AG09319 (cell line): Measurements from ENCODE around the gene ACSF3.

ENCODE experiments used
- DNase-seq: peaks from one replicate; pipeline ENCODE4 v3.0.0-alpha.2; 2010; ENCODE audit warnings: low read depth; ENCODE audit errors: extremely low read depth
- CTCF ChIP-seq: IDR thresholded peaks from 2 replicates; pipeline ENCODE4 v1.5.1; 2011; ENCODE audit warnings: low read depth, mild to moderate bottlenecking, inconsistent platforms, low read length, moderate library complexity

The ACSF3 gene

GRCh38 chr16:89104303-89104702, 10.7 kb downstream of the ACSF3 start:
- TF ChIP-seq CTCF, result no peak

GRCh38 chr16:89104930-89105571, 11.4 kb downstream of the ACSF3 start:
- DNase-seq, result no peak
- no peak for TF ChIP-seq CTCF

More at GRCh38 chr16:89104303-89104702, 10.7 kb downstream of the ACSF3 start:
- DNase-seq, result no peak

- DNase-seq, result no peak
These were observed 12.0 kb downstream of the ACSF3 start for GRCh38 chr16:89105599-89106151.

GRCh38 chr16:89106533-89107202, 13.0 kb downstream of the ACSF3 start:
- no peak for TF ChIP-seq CTCF
- no peak for DNase-seq

More at GRCh38 chr16:89105599-89106151, 12.0 kb downstream of the ACSF3 start:
- no peak for TF ChIP-seq CTCF

- no peak for DNase-seq
- no peak for TF ChIP-seq CTCF
These were observed 13.5 kb downstream of the ACSF3 start for GRCh38 chr16:89107203-89107582.

- DNase-seq, result no peak
- TF ChIP-seq CTCF, result no peak
These were observed 14.8 kb downstream of the ACSF3 start for GRCh38 chr16:89108416-89108815.

- no peak for DNase-seq
- TF ChIP-seq CTCF, result no peak
These were observed 17.0 kb downstream of the ACSF3 start for GRCh38 chr16:89110641-89111040.
